Subcutaneous abdominal adipose tissue (tissue), 5 donors: ENCODE results near the gene TIGD3.
A peak's percentile ranks its signal among the peaks of the same experiment; 100 is the strongest.

Experiments
- H3K27ac ChIP-seq: one replicate; pipeline ENCODE4 v1.7.0; 2013; ENCODE audit warnings: low read depth, mild to moderate bottlenecking, inconsistent platforms, low read length, moderate library complexity
- H3K27me3 ChIP-seq, 5 donors: one replicate each; pipeline ENCODE4 v1.7.0; 2013; ENCODE audit warnings: low read length in 5 of 5, inconsistent platforms in 1 of 5; ENCODE audit not compliant: control insufficient read depth in 5 of 5, insufficient read depth in 4 of 5
- H3K36me3 ChIP-seq, 5 donors: one replicate each; pipeline ENCODE4 v1.7.0; 2013; ENCODE audit warnings: low read length in 5 of 5; ENCODE audit not compliant: control insufficient read depth in 5 of 5, insufficient read depth in 5 of 5
- H3K4me1 ChIP-seq, 5 donors: one replicate each; pipeline ENCODE4 v1.7.0; 2013; ENCODE audit warnings: low read length in 5 of 5, mild to moderate bottlenecking in 3 of 5, moderate library complexity in 1 of 5; ENCODE audit not compliant: control insufficient read depth in 5 of 5, insufficient read depth in 5 of 5
- H3K4me3 ChIP-seq, 5 donors: one replicate each; pipeline ENCODE4 v1.7.0; 2013; ENCODE audit warnings: low read length in 5 of 5, low read depth in 1 of 5
- H3K9ac ChIP-seq, 5 donors: one replicate each; pipeline ENCODE4 v1.7.0; 2013; ENCODE audit warnings: low read length in 5 of 5, mild to moderate bottlenecking in 4 of 5, moderate library complexity in 3 of 5
- H3K9me3 ChIP-seq, 5 donors: one replicate each; pipeline ENCODE4 v1.7.0; 2013; ENCODE audit warnings: low read length in 5 of 5; ENCODE audit not compliant: control insufficient read depth in 5 of 5
- donor health status: healthy.
- donor health status: healthy.
- donor health status: healthy.
- donor health status: healthy.
- donor health status: healthy.

Gene TIGD3

DNA sequence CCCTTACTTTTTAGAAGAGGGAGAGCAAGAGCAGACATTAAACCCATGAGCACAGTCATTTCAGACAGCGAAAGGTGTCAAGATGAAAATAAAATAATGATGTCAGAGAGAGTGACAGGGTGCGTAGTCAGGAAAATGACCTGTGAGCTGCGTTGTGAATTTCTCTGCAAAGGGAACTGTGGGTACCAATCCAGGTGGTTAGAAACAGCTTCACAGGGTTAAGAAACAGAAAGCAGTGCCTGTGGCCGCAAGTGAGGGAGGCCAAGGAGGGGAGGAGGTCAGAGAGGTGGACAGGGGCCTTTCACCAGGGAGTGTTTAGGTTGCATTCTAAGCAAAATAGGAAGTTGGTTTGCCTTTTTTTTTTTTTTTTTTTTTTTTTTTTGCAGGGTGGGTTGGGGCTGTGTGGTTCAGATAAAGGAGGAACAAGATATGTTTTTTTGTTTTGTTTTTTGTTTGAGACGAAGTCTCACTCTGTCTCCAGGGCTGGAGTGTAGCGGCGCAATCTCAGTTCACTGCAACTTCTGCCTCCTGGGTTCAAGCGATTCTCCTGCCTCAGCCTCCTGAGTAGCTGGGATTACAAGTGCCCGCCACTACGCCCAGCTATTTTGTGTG is 7.9 kb downstream of the TIGD3 start:
- Histone ChIP-seq H3K4me1 (peaks cover 0 to 3% (median 0%) of the 10 kb centered on the region in 5 donors), H3K9ac (no peak overlapping the region), H3K27ac (no peak overlapping the region), H3K9me3 (no peaks in the 10 kb centered on the region), H3K27me3 (no peaks in the 10 kb centered on the region), H3K4me3 (no peak overlapping the region), H3K36me3 (no peaks in the 10 kb centered on the region)

DNA sequence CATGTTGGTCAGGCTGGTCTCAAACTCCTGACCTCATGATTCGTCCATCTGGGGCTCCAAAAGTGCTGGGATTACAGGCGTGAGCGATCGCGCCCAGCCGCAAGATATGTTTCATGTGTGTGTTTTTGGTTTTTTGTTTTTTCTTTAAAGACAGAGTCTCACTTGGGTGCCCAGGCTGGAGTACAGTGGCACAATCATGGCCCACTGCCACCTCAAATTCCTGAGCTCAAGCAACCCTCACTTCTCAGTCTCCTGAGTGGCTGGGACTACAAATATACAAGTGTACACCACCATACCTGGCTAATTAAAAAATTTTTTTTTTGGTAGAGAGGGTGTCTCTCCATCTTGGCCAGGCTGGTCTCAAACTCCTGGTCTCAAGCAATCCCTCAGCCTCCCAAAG is 8.4 kb downstream of the TIGD3 start:
- Histone ChIP-seq H3K36me3 (no peaks in the 10 kb centered on the region), H3K4me3 (no peak overlapping the region), H3K4me1 (peaks cover 0 to 3% (median 0%) of the 10 kb centered on the region in 5 donors), H3K9me3 (no peaks in the 10 kb centered on the region), H3K27ac (no peak overlapping the region), H3K27me3 (no peaks in the 10 kb centered on the region), H3K9ac (no peak overlapping the region)

DNA sequence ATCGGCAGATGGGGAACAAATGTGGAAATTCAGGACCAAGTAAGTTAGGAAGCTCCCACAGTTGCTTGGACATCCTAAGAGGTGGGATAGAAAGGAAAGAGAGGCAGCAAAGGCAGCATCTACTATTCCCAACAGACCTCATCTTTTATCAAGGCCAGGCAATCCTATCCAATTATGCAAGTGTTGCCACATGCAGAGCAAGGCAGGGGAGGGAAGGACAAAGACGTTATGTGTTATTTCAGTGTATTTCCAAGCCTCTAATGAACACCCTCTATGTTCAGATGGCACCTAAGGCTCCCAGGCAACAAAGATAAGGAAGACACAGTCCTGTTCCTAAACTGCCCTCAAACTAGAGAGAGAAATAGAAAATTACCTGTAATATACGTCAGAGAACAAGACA is 9.2 kb downstream of the TIGD3 start:
- Histone ChIP-seq H3K27me3 (no peaks in the 10 kb centered on the region), H3K9me3 (no peaks in the 10 kb centered on the region), H3K9ac (no peak overlapping the region), H3K27ac (no peak overlapping the region), H3K36me3 (no peaks in the 10 kb centered on the region), H3K4me1 (peaks cover 0 to 3% (median 0%) of the 10 kb centered on the region in 5 donors), H3K4me3 (no peak overlapping the region)

DNA sequence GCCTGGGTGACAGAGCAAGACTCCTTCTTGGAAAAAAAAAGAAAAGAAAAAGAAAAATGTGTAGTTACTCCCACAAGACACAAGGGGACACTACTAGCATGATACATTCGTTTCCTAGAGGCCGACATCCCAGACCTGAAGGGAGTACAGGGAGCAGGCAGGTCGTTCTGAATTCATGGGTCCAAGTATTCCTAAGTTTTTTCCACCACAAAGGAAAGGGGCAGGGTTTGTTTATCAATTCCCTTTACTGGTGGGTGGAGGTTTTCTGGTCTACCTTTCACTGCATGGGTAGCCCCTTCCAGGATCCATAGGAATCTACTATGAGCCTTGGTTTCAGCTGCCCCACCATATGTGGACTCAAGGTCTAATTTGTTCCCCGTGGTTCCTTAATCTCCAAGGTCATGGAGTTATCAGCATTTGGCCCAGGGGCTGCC is 11.8 kb downstream of the TIGD3 start:
- Histone ChIP-seq H3K9ac (no peak overlapping the region), H3K27ac (no peak overlapping the region), H3K27me3 (no peaks in the 10 kb centered on the region), H3K36me3 (no peaks in the 10 kb centered on the region), H3K4me1 (peaks cover 0 to 3% (median 2%) of the 10 kb centered on the region in 5 donors), H3K4me3 (no peak overlapping the region), H3K9me3 (no peaks in the 10 kb centered on the region)

DNA sequence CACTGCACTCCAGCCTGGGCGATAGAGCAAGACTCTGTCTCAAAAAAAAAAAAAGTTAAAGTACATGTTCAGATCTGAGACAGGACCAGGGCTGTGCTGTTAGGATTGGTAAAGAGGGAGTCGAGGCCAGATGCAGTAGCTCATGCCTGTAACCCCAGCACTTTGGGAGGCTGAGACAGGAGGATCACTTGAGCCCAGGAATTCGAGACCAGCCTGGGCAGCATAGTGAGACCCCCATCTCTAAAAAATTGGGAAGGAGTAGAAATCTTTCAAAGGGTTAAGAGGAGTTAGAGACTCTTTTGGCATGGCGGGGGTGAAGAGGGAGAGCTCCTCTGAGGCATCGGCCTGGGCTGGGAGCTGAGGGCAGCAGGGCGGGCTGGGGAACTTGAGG is 16.1 kb downstream of the TIGD3 start:
- Histone ChIP-seq H3K27me3 (no peaks in the 10 kb centered on the region), H3K9ac (no peak overlapping the region), H3K27ac (no peak overlapping the region), H3K36me3 (no peaks in the 10 kb centered on the region), H3K4me3 (no peak overlapping the region), H3K9me3 (no peaks in the 10 kb centered on the region), H3K4me1 (peaks cover 0 to 3% (median 2%) of the 10 kb centered on the region in 5 donors)

DNA sequence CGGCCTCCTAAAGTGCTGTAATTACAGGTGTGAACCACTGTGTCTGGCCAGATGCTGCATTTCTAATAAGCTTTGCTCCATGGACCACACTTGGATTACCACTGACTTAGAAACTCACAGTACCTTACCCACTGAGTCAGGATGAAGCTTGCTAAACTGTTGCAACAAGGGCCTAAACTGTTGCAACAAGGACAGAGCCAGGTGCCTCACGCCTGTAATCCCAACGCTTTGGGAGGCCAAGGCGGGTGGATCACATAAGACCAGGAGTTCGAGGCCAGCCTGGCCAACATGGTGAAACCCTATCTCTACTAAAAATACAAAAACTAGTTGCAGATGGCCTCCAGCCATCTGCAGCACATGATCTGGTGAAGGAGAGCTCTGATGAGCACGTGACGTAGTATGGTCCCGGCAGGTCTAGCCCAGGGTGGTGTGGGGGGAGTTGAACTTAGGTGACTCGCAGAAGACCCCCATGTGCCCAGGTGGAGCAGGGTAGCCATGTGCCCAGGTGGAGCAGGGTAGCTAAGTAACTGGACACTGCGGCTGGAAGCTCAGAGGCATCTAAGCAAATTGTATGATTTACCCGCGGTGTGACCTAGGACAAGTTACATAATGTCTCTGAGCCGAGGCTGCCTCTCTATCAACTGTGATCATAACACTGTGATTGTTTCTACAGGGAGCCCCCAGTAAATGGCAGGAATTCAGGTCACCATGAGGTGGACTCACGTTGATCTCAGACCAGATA is 19.5 kb downstream of the TIGD3 start:
- H3K9me3 ChIP-seq, result no peaks in the 10 kb centered on the region
- no peak overlapping the region for H3K27ac ChIP-seq
- H3K27me3 ChIP-seq, result no peaks in the 10 kb centered on the region
- H3K9ac ChIP-seq, result peak overlapping the region in 1 of 5 donors; percentile 4
- no peak overlapping the region for H3K4me3 ChIP-seq
- peaks cover 0 to 2% (median 0%) of the 10 kb centered on the region in 5 donors for H3K36me3 ChIP-seq
- peaks cover 0 to 9% (median 0%) of the 10 kb centered on the region in 5 donors for H3K4me1 ChIP-seq

DNA sequence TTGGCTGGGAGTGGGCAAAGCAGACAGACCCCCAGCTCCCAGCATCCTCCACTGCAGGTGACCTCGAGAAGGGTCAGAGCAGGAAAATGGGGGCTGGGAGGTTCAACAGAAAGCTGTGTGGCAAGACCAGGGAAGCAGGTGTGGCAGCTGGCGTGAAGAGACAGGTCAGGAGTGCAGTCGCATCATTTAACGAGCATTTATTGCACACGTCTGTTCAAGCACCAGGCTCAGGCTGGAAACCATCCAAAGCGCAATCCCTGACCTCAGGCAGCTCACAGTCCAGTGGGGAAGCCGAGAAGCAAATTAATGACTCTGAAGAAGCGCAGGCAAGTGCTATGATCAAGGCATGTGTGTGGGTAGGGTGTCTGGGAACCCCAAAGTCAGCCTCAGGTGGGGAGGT is 20.5 kb downstream of the TIGD3 start:
- H3K27me3 ChIP-seq, result no peaks in the 10 kb centered on the region
- H3K36me3 ChIP-seq, result peaks cover 0 to 6% (median 0%) of the 10 kb centered on the region in 5 donors
- H3K4me1 ChIP-seq, result peaks cover 0 to 9% (median 0%) of the 10 kb centered on the region in 5 donors
- H3K9ac ChIP-seq, result no peak overlapping the region
- no peak overlapping the region for H3K27ac ChIP-seq
- no peak overlapping the region for H3K4me3 ChIP-seq
- H3K9me3 ChIP-seq, result no peaks in the 10 kb centered on the region

DNA sequence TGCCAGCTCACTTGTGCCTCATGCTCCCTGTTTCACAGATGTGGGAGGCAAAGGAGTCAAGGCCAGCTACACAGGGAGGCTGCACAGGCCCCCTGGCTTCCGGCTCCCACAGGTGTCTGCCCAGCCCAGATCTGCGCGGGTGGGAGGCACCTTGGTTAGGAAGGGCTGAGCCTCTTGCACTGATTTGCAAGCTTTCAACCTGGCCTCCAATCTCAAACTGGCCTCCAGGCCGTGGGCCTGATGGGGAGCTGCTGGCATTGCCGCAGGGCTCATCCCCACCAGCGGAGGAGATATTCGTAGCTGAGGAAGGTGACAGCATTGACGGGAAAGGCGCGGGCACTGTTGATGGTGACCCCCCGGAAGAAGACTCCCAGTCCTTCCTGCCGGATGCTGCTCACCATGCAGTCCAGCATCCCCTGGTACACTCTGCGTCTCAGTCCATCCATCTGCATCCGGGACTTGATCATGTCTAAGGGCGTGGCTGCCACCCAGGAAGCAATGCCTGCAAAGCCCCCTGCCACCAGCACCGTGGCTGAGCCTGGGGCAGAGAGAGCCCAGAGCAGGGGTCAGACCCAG is 21.7 kb downstream of the TIGD3 start:
- H3K9ac ChIP-seq, result no peak overlapping the region

DNA sequence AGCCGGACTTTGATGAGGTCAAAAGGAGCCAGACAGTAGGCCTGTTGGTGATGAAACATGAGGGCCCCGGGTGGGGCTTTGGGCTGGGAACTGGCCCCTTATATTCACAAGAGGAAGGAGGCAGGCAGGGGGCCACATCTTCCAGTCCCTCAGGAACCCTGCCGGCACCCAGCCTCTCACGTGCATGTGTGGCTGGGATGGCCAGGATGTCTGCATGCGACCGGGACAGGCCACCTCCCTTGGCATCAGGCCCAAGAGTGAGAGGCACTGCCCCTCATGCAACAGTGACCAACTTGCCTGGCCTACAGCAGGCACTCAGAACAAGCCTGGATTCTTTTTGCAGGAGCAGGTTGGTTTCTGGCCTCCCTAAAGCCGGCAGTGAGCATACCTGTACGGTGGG is 22.5 kb downstream of the TIGD3 start:
- H3K36me3 ChIP-seq, result peaks cover 0 to 6% (median 0%) of the 10 kb centered on the region in 5 donors
- H3K27me3 ChIP-seq, result no peaks in the 10 kb centered on the region
- H3K27ac ChIP-seq, result no peak overlapping the region
- no peak overlapping the region for H3K9ac ChIP-seq
- H3K4me1 ChIP-seq, result peaks cover 0 to 19% (median 9%) of the 10 kb centered on the region in 5 donors
- H3K4me3 ChIP-seq, result no peak overlapping the region
- no peaks in the 10 kb centered on the region for H3K9me3 ChIP-seq

More for the DNA sequence above, 21.7 kb downstream of the TIGD3 start:
- Histone ChIP-seq H3K9me3 (no peaks in the 10 kb centered on the region), H3K27ac (no peak overlapping the region), H3K4me3 (no peak overlapping the region), H3K36me3 (peaks cover 0 to 6% (median 0%) of the 10 kb centered on the region in 5 donors), H3K4me1 (peaks cover 0 to 11% (median 3%) of the 10 kb centered on the region in 5 donors), H3K27me3 (no peaks in the 10 kb centered on the region)

DNA sequence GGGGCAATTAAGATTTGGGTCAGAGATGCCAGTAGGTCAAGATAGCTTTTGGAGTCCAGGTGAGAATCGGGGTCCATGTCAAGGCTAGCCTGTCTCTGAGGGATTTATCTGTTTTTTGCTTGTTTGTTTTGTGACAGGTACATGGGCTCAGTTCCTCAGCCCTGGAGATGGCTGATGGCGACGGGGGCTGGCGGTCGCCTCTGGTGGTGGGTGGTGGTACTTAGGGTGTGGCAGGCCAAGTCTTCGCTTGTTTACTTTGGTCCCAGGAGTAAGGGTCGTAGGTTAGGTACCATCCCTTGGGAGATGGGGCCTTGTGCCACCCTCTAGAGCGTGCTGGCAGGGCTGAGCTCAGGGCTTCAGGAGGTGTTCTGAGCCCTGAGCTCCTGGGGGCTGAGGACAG is 23.2 kb downstream of the TIGD3 start:
- Histone ChIP-seq H3K27me3 (no peaks in the 10 kb centered on the region), H3K27ac (no peak overlapping the region), H3K36me3 (peaks cover 0 to 6% (median 0%) of the 10 kb centered on the region in 5 donors), H3K4me3 (no peak overlapping the region), H3K4me1 (peaks cover 5 to 24% (median 13%) of the 10 kb centered on the region in 5 donors), H3K9me3 (no peaks in the 10 kb centered on the region), H3K9ac (no peak overlapping the region)
